ENCODE measurements around the gene ADGRG3. TPM values are rescaled to one million over a fixed set of nuclear protein-coding genes. Genes with fewer than 3 reads are reported as not detected.

Gene ADGRG3
- total RNA-seq, 1 experiment from 2014 or later = 0.46 TPM

- no peak overlapping the region for H2AK5ac ChIP-seq (ENCODE audit: insufficient read length, low read length)
- H3K56ac ChIP-seq (ENCODE audit: insufficient read length, low read depth, low read length) = no peak overlapping the region
- no peaks in the 10 kb centered on the region; a peak in 1 of 7 replicates for H3K36me3 Mint-ChIP-seq (ENCODE audit: insufficient read depth in 1 of 3, low read depth in 3 of 3)
- H4K91ac ChIP-seq (ENCODE audit: insufficient read length, low read depth, low read length) = no peak overlapping the region
- no peak overlapping the region for H2BK15ac ChIP-seq (ENCODE audit: low read depth, low read length)
- H4K5ac ChIP-seq (ENCODE audit: insufficient read length, low read depth, low read length) = no peak overlapping the region
- H3K23me2 ChIP-seq (ENCODE audit: insufficient read length, low read depth, low read length, poor library complexity, severe bottlenecking) = no peaks in the 10 kb centered on the region
- no peak overlapping the region; a peak in 1 of 7 replicates for H3K27ac Mint-ChIP-seq
- H3K27ac ChIP-seq (ENCODE audit: insufficient read length, low read depth, low read length) = no peak overlapping the region
- H3K79me2 ChIP-seq (ENCODE audit: insufficient read depth, low read length) = no peaks in the 10 kb centered on the region
- no peaks in the 10 kb centered on the region for H3K79me1 ChIP-seq (ENCODE audit: insufficient read depth, low read depth, low read length, poor library complexity, severe bottlenecking)
- no peak overlapping the region for H2BK12ac ChIP-seq (ENCODE audit: insufficient read length, low read depth, low read length)
- TF ChIP-seq CTCF (conservative IDR thresholded peaks at IDR 0.05) = no peak
- no peaks in the 10 kb centered on the region for H3K4me1 Mint-ChIP-seq
- H3K14ac ChIP-seq (ENCODE audit: insufficient read depth, low read length) = no peak overlapping the region
- no peak overlapping the region for H2BK120ac ChIP-seq (ENCODE audit: low read depth, low read length, poor library complexity, severe bottlenecking)
- no peaks in the 10 kb centered on the region for H3K4me1 ChIP-seq (ENCODE audit: insufficient read depth, low read length)
- H3K27me3 Mint-ChIP-seq (ENCODE audit: low read depth) = no peaks in the 10 kb centered on the region; the same call in 1 of the 2 replicates
- no peak overlapping the region for H3K9ac ChIP-seq (ENCODE audit: extremely low read depth, insufficient read length, low read length)
- H3K23ac ChIP-seq (ENCODE audit: insufficient read length, low read depth, low read length) = no peak overlapping the region
- H2BK20ac ChIP-seq (ENCODE audit: low read depth, low read length, poor library complexity, severe bottlenecking) = no peak overlapping the region
- H3T11ph ChIP-seq (ENCODE audit: low read length) = no peak overlapping the region
- H3K18ac ChIP-seq (ENCODE audit: insufficient read length, low read depth, low read length) = no peak overlapping the region
- no peak overlapping the region for H3K4me3 Mint-ChIP-seq
- H4K8ac ChIP-seq (replicated peaks; ENCODE audit: insufficient read length, low read depth, low read length) = no peak overlapping the region
- no peak overlapping the region for H3K4me2 ChIP-seq (ENCODE audit: insufficient read depth, insufficient read length, low read length)
- no CpG with 5 or more reads among the region's 4 CpGs for WGBS (ENCODE audit: extremely low coverage, insufficient read length, low lambda C conversion rate)
- no peaks in the 10 kb centered on the region for H4K20me1 ChIP-seq (ENCODE audit: control insufficient read depth, insufficient read depth, insufficient read length)
- H3K9me3 ChIP-seq (ENCODE audit: control insufficient read depth, low read depth, low read length) = no peaks in the 10 kb centered on the region
- no peak overlapping the region for H2AFZ ChIP-seq (ENCODE audit: low read length)
- H3K4ac ChIP-seq (ENCODE audit: low read depth, low read length) = no peak overlapping the region
- no peak for DNase-seq
- H3K9me3 Mint-ChIP-seq = no peaks in the 10 kb centered on the region
- no peak overlapping the region for H2BK5ac ChIP-seq (ENCODE audit: insufficient read length, low read length)
- H3K27me3 ChIP-seq (ENCODE audit: insufficient read depth, low read length) = 0 out of 2 replicates have a peak, but pooled peaks cover 1% of the 10 kb centered on the region
Observed at GRCh38 chr16:57665541-57665940, 2.6 kb upstream of the ADGRG3 start.
